ENCODE measurements around the gene SOCS6.
"Not testable (repeated sequence)": the region's sequence is repeated elsewhere in the genome, so short reads cannot be mapped to it uniquely, and the experiment has no call there.

The SOCS6 gene, protein sequence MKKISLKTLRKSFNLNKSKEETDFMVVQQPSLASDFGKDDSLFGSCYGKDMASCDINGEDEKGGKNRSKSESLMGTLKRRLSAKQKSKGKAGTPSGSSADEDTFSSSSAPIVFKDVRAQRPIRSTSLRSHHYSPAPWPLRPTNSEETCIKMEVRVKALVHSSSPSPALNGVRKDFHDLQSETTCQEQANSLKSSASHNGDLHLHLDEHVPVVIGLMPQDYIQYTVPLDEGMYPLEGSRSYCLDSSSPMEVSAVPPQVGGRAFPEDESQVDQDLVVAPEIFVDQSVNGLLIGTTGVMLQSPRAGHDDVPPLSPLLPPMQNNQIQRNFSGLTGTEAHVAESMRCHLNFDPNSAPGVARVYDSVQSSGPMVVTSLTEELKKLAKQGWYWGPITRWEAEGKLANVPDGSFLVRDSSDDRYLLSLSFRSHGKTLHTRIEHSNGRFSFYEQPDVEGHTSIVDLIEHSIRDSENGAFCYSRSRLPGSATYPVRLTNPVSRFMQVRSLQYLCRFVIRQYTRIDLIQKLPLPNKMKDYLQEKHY

DNA sequence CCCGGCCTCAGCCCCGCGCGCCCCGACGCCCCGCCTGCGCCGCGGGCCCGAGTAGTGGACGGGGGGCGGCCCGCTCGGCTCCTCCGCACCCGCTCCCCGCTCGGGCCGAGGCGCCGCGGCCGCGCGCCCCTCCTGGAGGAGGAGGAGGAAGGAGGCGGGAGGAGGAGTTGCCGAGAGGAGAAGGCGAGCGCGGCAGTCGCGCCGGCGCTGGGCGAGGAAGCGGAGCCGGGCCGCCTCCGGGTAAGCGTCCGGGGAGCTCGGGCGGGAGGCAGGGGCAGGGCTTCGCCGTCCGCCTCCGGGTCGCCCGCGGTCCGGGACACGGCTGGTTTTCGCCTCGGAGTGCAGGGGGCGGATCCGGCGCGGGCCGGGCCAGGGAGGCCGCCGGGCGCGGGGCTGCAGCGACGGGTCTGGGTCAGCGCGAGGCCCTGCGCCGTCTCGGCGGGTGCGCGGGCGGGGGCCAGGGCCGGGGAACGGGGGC, at the start of gene SOCS6:
TSS of gene SOCS6 (plus strand) at position 195 of the 478 bp plus-strand sequence. CDS start 35,624 bp downstream, outside the sequence.
- peaks cover 16 to 22% of the 10 kb centered on the region in 2 donors for H3K4me1 ChIP-seq (ENCODE audit: control insufficient read depth in 1 of 2, insufficient read depth in 2 of 2, low read length in 2 of 2)
- no peaks in the 10 kb centered on the region for H3K36me3 ChIP-seq (ENCODE audit: control insufficient read depth in 1 of 2, insufficient read depth in 2 of 2, low read length in 2 of 2)
- no peaks in the 10 kb centered on the region for H3K9me3 ChIP-seq (ENCODE audit: control insufficient read depth in 1 of 2, low read length in 2 of 2)
- H3K27ac ChIP-seq (ENCODE audit: low read length), result peak within 1 kb of the TSS; percentile 92
- no peaks in the 10 kb centered on the region for H3K27me3 ChIP-seq (ENCODE audit: low read depth, low read length)
- peak within 1 kb of the TSS; percentile 80 to 95 for H3K4me3 ChIP-seq (ENCODE audit: low read depth in 1 of 2, low read length in 2 of 2)

DNA sequence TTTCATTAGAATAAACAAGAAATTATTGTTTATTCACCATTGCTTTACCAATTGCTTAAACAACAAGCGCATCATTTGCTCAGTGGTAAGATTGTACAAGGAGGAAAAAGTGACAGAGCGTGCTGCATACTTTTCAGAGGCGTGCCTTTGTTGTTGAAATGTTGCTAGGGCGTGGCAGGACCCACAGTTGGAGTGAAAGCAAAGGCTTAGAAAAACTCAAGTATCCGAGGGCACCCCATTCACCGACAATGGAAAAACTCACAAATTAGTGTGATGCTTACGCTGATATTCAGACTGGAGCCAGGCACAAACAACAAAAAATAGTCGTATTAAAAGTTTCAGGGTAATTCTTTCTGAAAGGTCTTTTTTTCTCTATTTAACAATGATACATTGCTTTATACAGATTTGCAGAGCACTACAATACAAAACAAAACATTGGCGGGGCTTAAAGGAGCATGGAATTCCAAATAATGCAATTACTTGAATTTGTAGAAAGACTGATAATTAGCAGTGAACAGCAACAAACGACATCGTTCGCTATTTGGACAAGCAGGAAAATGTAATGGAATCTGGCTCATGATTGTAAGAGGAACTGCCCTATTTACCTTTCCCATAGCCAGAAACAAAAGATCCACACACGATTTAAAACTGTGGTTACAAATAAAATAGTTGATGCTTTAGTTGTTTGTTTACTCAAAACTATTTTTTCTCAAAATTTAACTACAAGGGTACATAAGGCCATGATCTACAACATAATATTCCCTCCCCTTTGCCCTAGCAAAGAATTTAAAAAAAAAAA, 45.5 kb upstream of the SOCS6 start:
- H3K27ac ChIP-seq (ENCODE audit: low read length), result no peak overlapping the region
- H3K4me3 ChIP-seq (ENCODE audit: low read depth in 1 of 2, low read length in 2 of 2), result peak overlapping the region in 1 of 2 donors; percentile 30

DNA sequence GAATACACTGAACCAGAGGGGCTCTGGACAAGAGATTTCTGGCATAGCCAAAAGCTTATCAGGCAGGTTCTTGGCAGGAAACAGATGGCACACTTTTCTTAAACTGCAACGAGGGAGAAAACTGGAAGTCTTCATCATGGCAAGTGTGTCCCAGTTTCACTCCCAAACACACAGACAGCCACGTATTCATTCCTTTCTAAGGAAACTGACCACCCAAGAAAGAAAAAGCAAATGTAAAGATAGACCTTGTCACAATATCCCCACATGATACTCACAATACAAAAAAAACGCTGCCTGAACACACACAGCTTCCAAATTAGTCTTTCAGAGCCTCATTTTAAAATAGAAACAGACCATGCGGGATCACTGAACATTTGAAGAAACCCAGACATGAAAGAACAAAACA, 42.8 kb upstream of the SOCS6 start:
- H3K27me3 ChIP-seq (ENCODE audit: low read depth, low read length), result no peaks in the 10 kb centered on the region
- H3K4me1 ChIP-seq (ENCODE audit: control insufficient read depth in 1 of 2, insufficient read depth in 2 of 2, low read length in 2 of 2), result peaks cover 0 to 12% of the 10 kb centered on the region in 2 donors
- H3K9me3 ChIP-seq (ENCODE audit: control insufficient read depth in 1 of 2, low read length in 2 of 2), result no peaks in the 10 kb centered on the region
- no peak overlapping the region for H3K27ac ChIP-seq (ENCODE audit: low read length)
- peak overlapping the region in 1 of 2 donors; percentile 18 for H3K4me3 ChIP-seq (ENCODE audit: low read depth in 1 of 2, low read length in 2 of 2)
- H3K36me3 ChIP-seq (ENCODE audit: control insufficient read depth in 1 of 2, insufficient read depth in 2 of 2, low read length in 2 of 2), result no peaks in the 10 kb centered on the region

More for the DNA sequence above, 45.5 kb upstream of the SOCS6 start:
- Histone ChIP-seq H3K36me3 (ENCODE audit: control insufficient read depth in 1 of 2, insufficient read depth in 2 of 2, low read length in 2 of 2) (no peaks in the 10 kb centered on the region), H3K27me3 (ENCODE audit: low read depth, low read length) (no peaks in the 10 kb centered on the region), H3K4me1 (ENCODE audit: control insufficient read depth in 1 of 2, insufficient read depth in 2 of 2, low read length in 2 of 2) (peaks cover 0 to 12% of the 10 kb centered on the region in 2 donors), H3K9me3 (ENCODE audit: control insufficient read depth in 1 of 2, low read length in 2 of 2) (no peaks in the 10 kb centered on the region)

DNA sequence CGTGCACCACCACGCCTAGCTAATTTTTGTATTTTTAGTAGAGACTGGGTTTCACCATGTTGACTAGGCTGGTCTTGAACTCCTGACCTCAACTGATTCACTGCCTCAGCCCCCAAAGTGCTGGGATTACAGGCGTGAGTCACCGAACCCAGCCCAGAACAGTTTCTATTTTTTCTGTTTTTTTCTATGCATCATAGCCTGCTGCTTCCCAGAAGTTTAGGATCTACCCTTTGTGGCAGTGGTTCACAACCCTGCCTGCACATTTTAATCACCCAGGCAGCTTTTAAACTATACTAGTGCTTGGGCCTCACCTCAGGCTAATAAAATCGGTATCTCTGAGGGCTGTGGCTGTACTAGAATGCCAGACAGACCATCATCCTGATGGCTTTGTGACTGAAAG, 39.7 kb upstream of the SOCS6 start:
- Histone ChIP-seq H3K4me3 (ENCODE audit: low read depth in 1 of 2, low read length in 2 of 2) (no peak overlapping the region), H3K4me1 (ENCODE audit: control insufficient read depth in 1 of 2, insufficient read depth in 2 of 2, low read length in 2 of 2) (peaks cover 0 to 12% of the 10 kb centered on the region in 2 donors), H3K36me3 (ENCODE audit: control insufficient read depth in 1 of 2, insufficient read depth in 2 of 2, low read length in 2 of 2) (no peaks in the 10 kb centered on the region), H3K27ac (ENCODE audit: low read length) (no peak overlapping the region), H3K9me3 (ENCODE audit: control insufficient read depth in 1 of 2, low read length in 2 of 2) (no peaks in the 10 kb centered on the region), H3K27me3 (ENCODE audit: low read depth, low read length) (no peaks in the 10 kb centered on the region)

DNA sequence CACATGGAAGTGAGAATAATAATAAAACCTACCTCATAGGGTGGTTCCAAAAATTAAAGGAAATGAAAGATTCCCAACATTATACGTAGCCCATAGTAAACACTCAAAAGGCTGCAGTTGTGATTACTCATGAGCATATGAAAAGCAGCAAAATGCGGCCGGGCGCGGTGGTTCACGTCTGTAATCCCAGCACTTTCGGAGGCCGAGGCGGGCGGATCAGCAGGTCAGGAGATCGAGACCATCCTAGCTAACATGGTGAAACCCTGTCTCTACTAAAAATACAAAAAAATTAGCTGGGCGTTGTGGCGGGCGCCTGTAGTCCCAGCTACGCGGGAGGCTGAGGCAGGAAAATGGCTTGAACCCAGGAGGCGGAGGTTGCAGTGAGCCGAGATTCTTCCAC, 39.0 kb upstream of the SOCS6 start:
- H3K27me3 ChIP-seq (ENCODE audit: low read depth, low read length); H3K36me3 ChIP-seq (ENCODE audit: control insufficient read depth in 1 of 2, insufficient read depth in 2 of 2, low read length in 2 of 2); H3K9me3 ChIP-seq (ENCODE audit: control insufficient read depth in 1 of 2, low read length in 2 of 2); H3K27ac ChIP-seq (ENCODE audit: low read length); H3K4me3 ChIP-seq (ENCODE audit: low read depth in 1 of 2, low read length in 2 of 2): not testable (repeated sequence)
- peaks cover 0 to 12% of the 10 kb centered on the region in 2 donors for H3K4me1 ChIP-seq (ENCODE audit: control insufficient read depth in 1 of 2, insufficient read depth in 2 of 2, low read length in 2 of 2)

DNA sequence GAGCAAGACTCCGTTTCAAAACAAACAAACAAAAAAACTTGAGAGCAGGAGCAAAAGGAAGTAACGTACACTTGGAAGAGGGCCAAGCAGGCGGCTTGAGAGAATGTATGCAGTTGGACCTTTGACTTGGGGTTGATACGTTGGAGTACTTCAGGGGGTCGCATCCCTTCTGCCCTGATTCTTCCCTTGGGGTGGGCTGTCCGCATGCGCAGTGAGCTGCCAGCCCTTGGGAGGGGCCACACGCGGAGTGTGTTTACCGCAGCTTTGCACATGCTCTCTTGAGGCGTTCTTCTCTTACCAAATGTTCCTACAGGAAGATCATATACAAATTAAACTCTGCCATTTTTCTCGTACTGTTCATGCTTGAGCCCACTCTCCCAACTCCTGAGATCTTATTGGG, 38.1 kb upstream of the SOCS6 start:
- H3K27ac ChIP-seq (ENCODE audit: low read length), result no peak overlapping the region
- no peaks in the 10 kb centered on the region for H3K27me3 ChIP-seq (ENCODE audit: low read depth, low read length)
- no peak overlapping the region for H3K4me3 ChIP-seq (ENCODE audit: low read depth in 1 of 2, low read length in 2 of 2)
- H3K9me3 ChIP-seq (ENCODE audit: control insufficient read depth in 1 of 2, low read length in 2 of 2), result no peaks in the 10 kb centered on the region
- H3K36me3 ChIP-seq (ENCODE audit: control insufficient read depth in 1 of 2, insufficient read depth in 2 of 2, low read length in 2 of 2), result no peaks in the 10 kb centered on the region
- H3K4me1 ChIP-seq (ENCODE audit: control insufficient read depth in 1 of 2, insufficient read depth in 2 of 2, low read length in 2 of 2), result peaks cover 0 to 9% of the 10 kb centered on the region in 2 donors

DNA sequence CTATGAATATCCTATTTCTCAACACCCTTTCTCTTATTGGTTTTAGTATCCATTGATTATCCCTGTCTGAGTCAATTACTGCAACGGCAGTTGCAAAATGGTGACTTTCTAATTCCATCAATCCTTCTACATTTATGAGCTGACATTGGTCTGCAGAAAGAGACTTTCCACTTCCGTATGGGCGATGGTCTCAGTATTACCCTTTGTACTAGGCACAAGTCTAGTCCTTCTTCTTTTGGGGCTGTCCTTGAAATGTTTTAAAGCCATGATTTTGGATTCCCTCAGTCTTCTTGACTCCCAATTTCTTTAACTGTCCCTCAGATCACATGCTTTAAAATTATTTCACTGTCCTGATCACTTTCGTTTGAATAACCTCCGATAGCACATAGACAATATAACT, 32.7 kb upstream of the SOCS6 start:
- Histone ChIP-seq H3K27ac (ENCODE audit: low read length) (no peak overlapping the region), H3K4me1 (ENCODE audit: control insufficient read depth in 1 of 2, insufficient read depth in 2 of 2, low read length in 2 of 2) (no peaks in the 10 kb centered on the region), H3K27me3 (ENCODE audit: low read depth, low read length) (no peaks in the 10 kb centered on the region)

DNA sequence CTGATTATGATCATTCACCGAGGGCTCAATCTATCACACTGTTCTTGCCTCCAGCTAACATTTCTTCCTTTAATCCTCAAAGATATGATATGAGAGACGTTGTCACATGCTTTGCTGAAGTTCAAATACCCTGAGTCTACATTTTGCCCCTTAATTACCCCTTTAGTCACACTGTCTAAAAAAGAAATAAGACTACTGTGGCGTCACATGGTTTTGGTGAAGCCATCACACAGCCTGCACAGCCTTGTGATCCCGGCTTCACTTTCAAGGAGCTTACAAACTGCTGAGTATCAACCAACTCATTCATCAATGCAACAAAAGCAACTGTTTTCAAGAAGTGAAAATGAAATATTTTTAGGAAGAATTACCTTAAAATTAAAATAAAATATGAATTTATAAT, 31.9 kb upstream of the SOCS6 start:
- Histone ChIP-seq H3K9me3 (ENCODE audit: control insufficient read depth in 1 of 2, low read length in 2 of 2) (no peaks in the 10 kb centered on the region), H3K27me3 (ENCODE audit: low read depth, low read length) (no peaks in the 10 kb centered on the region), H3K4me3 (ENCODE audit: low read depth in 1 of 2, low read length in 2 of 2) (no peak overlapping the region), H3K27ac (ENCODE audit: low read length) (no peak overlapping the region), H3K36me3 (ENCODE audit: control insufficient read depth in 1 of 2, insufficient read depth in 2 of 2, low read length in 2 of 2) (no peaks in the 10 kb centered on the region), H3K4me1 (ENCODE audit: control insufficient read depth in 1 of 2, insufficient read depth in 2 of 2, low read length in 2 of 2) (no peaks in the 10 kb centered on the region)

More for the DNA sequence above, 32.7 kb upstream of the SOCS6 start:
- H3K9me3 ChIP-seq (ENCODE audit: control insufficient read depth in 1 of 2, low read length in 2 of 2), result no peaks in the 10 kb centered on the region
- no peaks in the 10 kb centered on the region for H3K36me3 ChIP-seq (ENCODE audit: control insufficient read depth in 1 of 2, insufficient read depth in 2 of 2, low read length in 2 of 2)
- H3K4me3 ChIP-seq (ENCODE audit: low read depth in 1 of 2, low read length in 2 of 2), result no peak overlapping the region

DNA sequence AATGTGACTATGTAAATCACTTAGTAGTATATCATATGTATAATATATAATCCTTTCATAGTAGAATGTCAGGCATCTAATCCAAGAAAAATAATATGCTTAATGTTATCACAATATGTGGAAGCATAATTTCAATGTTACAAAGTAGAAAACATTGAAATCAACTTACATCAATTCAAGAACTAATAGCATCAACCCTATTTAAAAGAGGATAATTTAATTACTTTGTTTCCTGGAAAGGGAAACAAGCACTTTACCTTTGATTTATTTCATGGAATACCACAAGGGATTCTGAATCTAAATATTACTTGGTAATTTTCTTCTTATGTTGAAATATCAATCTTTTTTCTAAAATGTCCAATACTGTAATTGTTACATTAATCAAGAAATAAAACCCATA, 30.6 kb upstream of the SOCS6 start:
- Histone ChIP-seq H3K9me3 (ENCODE audit: control insufficient read depth in 1 of 2, low read length in 2 of 2) (no peaks in the 10 kb centered on the region), H3K36me3 (ENCODE audit: control insufficient read depth in 1 of 2, insufficient read depth in 2 of 2, low read length in 2 of 2) (no peaks in the 10 kb centered on the region), H3K27me3 (ENCODE audit: low read depth, low read length) (no peaks in the 10 kb centered on the region), H3K4me3 (ENCODE audit: low read depth in 1 of 2, low read length in 2 of 2) (no peak overlapping the region), H3K27ac (ENCODE audit: low read length) (no peak overlapping the region), H3K4me1 (ENCODE audit: control insufficient read depth in 1 of 2, insufficient read depth in 2 of 2, low read length in 2 of 2) (no peaks in the 10 kb centered on the region)

DNA sequence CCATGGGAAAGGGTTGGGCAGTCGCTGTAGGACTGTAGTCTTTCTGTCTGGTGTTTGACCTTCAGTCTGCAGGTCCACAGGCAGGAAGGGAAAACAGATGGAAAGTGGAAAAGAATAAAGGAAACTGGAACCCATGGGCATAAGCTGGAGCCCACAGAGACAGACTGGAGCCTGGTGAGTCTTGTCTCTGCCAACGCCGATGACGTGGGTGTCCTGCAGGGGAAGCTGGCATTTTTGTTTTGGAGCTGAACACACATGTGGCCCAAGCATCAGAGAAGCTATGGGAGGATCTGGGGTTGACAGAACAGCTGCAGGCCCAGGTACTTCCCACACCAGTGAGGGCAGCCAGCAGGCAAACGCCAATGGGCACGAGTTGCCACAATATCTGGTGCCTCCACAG, 28.2 kb upstream of the SOCS6 start:
- Histone ChIP-seq H3K4me3 (ENCODE audit: low read depth in 1 of 2, low read length in 2 of 2) (no peak overlapping the region), H3K36me3 (ENCODE audit: control insufficient read depth in 1 of 2, insufficient read depth in 2 of 2, low read length in 2 of 2) (no peaks in the 10 kb centered on the region), H3K27me3 (ENCODE audit: low read depth, low read length) (no peaks in the 10 kb centered on the region), H3K27ac (ENCODE audit: low read length) (no peak overlapping the region), H3K9me3 (ENCODE audit: control insufficient read depth in 1 of 2, low read length in 2 of 2) (no peaks in the 10 kb centered on the region), H3K4me1 (ENCODE audit: control insufficient read depth in 1 of 2, insufficient read depth in 2 of 2, low read length in 2 of 2) (no peaks in the 10 kb centered on the region)

DNA sequence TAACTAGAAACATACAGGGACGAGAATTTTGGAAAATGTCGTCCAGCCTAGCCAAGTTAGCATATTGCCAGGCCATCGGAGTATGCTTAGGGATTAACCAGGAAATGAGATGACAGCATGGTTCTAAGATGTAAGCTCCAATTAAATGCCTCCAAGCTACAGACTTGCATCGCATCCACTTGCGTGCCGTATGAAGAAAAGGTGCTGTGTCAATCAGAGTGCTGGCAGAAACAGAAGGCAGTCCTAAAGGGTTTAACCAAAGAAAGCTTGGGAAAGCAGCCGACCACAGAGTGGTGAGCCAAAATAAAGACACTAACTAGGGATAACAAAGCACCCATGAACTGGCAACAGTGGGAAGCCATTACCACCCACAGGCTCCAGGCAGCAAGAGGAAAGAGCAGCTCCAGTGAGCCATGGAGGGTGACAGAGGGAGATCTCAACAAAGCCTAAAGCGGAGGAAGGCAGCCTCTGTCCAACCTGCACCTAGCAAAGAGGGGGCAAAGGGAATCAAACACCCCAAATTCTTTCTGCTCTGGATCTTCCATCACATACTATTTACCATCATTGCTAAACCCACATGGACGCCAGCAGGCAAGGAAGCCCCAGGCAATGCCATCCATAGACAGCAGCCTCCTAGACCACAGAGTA, 27.6 kb upstream of the SOCS6 start:
- no peaks in the 10 kb centered on the region for H3K36me3 ChIP-seq (ENCODE audit: control insufficient read depth in 1 of 2, insufficient read depth in 2 of 2, low read length in 2 of 2)
- H3K4me3 ChIP-seq (ENCODE audit: low read depth in 1 of 2, low read length in 2 of 2), result no peak overlapping the region
- H3K27me3 ChIP-seq (ENCODE audit: low read depth, low read length), result no peaks in the 10 kb centered on the region
- H3K27ac ChIP-seq (ENCODE audit: low read length), result no peak overlapping the region
- no peaks in the 10 kb centered on the region for H3K4me1 ChIP-seq (ENCODE audit: control insufficient read depth in 1 of 2, insufficient read depth in 2 of 2, low read length in 2 of 2)
- H3K9me3 ChIP-seq (ENCODE audit: control insufficient read depth in 1 of 2, low read length in 2 of 2), result no peaks in the 10 kb centered on the region

Data from muscle layer of duodenum (tissue), 2 donors.